ENCODE results near the gene PYY. TPM values are rescaled to one million over a fixed set of nuclear protein-coding genes. Genes with fewer than 3 reads are reported as not detected.
A peak's percentile ranks its signal among the peaks of the same experiment; 100 is the strongest.

The PYY gene
- total and polyA plus RNA-seq, 2 donors from 2014 or later = not detected

DNA sequence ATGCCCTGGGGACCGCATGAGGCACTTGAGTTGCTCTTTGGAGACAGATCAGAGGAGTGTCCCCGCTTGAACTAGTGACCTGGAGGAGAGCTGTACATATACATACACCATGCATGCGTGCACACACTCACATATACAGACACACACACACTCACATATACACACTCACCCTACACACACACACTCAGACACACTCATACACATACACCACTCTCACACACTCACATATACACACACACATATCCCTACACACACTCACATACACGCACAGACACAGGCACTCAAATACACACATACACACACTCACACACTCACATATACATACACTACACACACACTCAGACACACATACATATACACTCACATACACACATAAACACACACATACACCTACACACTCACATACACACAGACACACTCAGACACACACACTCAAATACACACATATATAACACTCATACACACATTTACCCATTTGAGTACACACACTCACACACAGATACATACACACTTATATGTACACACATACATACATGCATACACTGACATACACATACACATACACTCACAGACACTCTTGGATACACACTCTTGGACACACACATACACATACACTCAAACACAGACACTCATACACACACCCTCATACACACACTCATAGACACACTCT, 41.0 kb downstream of the PYY start:
- H3K27me3 ChIP-seq (ENCODE audit: control insufficient read depth, insufficient read depth, low read length) = no peaks in the 10 kb centered on the region
- DNase-seq (no peak), FAIRE-seq (no peak)
- no peak overlapping the region for H3K4me3 ChIP-seq (ENCODE audit: low read length in 3 of 3)
- TF ChIP-seq, protein P1, sequence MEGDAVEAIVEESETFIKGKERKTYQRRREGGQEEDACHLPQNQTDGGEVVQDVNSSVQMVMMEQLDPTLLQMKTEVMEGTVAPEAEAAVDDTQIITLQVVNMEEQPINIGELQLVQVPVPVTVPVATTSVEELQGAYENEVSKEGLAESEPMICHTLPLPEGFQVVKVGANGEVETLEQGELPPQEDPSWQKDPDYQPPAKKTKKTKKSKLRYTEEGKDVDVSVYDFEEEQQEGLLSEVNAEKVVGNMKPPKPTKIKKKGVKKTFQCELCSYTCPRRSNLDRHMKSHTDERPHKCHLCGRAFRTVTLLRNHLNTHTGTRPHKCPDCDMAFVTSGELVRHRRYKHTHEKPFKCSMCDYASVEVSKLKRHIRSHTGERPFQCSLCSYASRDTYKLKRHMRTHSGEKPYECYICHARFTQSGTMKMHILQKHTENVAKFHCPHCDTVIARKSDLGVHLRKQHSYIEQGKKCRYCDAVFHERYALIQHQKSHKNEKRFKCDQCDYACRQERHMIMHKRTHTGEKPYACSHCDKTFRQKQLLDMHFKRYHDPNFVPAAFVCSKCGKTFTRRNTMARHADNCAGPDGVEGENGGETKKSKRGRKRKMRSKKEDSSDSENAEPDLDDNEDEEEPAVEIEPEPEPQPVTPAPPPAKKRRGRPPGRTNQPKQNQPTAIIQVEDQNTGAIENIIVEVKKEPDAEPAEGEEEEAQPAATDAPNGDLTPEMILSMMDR (IDR thresholded peaks at IDR 0.05; ENCODE audit: borderline replicate concordance, extremely low read depth, insufficient read depth) = no peak
- H3K9ac ChIP-seq (ENCODE audit: low read length in 3 of 3) = no peak overlapping the region
- peaks cover 0 to 3% (median 0%) of the 10 kb centered on the region in 3 donors for H3K9me3 ChIP-seq (ENCODE audit: control insufficient read depth in 2 of 3, insufficient read depth in 1 of 3, low read length in 3 of 3)
- intact Hi-C loops (cut with DNase I) = no loop called here
- H3K27ac ChIP-seq (ENCODE audit: low read depth in 2 of 2, low read length in 2 of 2) = no peak overlapping the region
- H3K36me3 ChIP-seq (ENCODE audit: control insufficient read depth in 2 of 3, insufficient read depth in 3 of 3, low read length in 3 of 3) = no peaks in the 10 kb centered on the region
- H3K4me1 ChIP-seq (ENCODE audit: control insufficient read depth in 2 of 3, insufficient read depth in 2 of 3, low read depth in 1 of 3, low read length in 3 of 3) = peaks cover 0 to 4% (median 0%) of the 10 kb centered on the region in 3 donors

DNA sequence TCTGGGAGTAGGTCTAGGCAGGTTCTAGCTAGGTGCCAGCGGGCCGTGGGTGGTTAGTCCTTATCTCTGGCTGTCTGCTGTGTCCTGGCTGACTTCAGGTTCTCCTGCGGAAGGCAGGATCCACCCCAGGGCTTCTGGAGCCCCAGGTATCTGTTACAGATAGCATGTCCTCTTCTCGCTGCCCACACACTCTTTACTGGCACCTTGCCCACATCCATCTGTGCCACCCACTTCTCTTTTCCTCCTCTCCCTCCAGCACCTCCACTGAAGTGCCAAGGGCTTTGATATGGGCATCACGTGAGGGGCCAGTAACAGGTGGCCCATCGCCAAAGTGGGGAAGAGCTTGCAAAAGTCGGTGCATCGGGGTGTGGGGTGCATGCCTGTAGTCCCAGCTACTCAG, 41.8 kb downstream of the PYY start:
- TF ChIP-seq, protein P1 (IDR thresholded peaks at IDR 0.05; ENCODE audit: borderline replicate concordance, extremely low read depth, insufficient read depth) = no peak
- Histone ChIP-seq H3K9me3 (ENCODE audit: control insufficient read depth in 2 of 3, insufficient read depth in 1 of 3, low read length in 3 of 3) (peaks cover 0 to 3% (median 0%) of the 10 kb centered on the region in 3 donors), H3K27ac (ENCODE audit: low read depth in 2 of 2, low read length in 2 of 2) (no peak overlapping the region), H3K9ac (ENCODE audit: low read length in 3 of 3) (no peak overlapping the region), H3K36me3 (ENCODE audit: control insufficient read depth in 2 of 3, insufficient read depth in 3 of 3, low read length in 3 of 3) (no peaks in the 10 kb centered on the region), H3K4me3 (ENCODE audit: low read length in 3 of 3) (no peak overlapping the region), H3K4me1 (ENCODE audit: control insufficient read depth in 2 of 3, insufficient read depth in 2 of 3, low read depth in 1 of 3, low read length in 3 of 3) (peaks cover 0 to 5% (median 0%) of the 10 kb centered on the region in 3 donors), H3K27me3 (ENCODE audit: control insufficient read depth, insufficient read depth, low read length) (no peaks in the 10 kb centered on the region)
- intact Hi-C loops (cut with DNase I) = no loop called here
- FAIRE-seq (no peak), DNase-seq (peak in 1 of 5 donors; percentile 43)

DNA sequence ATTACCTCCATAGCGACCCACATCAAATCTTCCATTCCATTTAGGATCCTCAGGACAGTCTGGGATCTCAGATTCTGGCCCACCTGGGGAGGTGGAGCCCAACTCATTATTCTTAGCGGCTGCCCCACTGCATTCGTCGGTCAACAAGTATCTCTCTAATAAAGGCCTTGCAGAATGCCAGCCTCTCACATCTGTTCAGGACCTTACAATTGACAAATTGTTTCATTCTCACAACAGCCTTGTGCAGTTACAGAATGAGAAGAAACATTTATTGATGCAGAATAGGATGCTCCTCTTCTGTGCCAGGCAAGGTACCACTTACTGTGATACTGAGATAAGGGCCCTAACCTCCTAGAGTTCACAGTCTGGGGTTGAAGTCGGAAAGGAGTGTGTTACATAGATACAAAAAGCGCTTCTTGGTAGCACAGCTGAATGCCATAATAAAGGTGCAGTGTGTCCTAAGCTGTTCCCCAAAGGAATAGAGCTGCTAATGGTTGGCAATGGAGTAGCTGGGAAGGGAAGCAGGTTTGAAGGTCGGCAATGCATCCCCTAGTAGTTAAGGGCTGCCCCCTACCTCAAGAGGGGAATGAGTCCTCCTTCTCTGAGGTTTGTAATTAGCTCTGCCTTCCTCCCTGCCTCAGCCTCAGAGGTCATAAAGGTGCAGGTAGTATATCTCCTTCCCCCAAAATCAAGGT, 44.1 kb downstream of the PYY start:
- Histone ChIP-seq H3K9me3 (ENCODE audit: control insufficient read depth in 2 of 3, insufficient read depth in 1 of 3, low read length in 3 of 3) (peaks cover 0 to 3% (median 0%) of the 10 kb centered on the region in 3 donors), H3K4me3 (ENCODE audit: low read length in 3 of 3) (no peak overlapping the region), H3K36me3 (ENCODE audit: control insufficient read depth in 2 of 3, insufficient read depth in 3 of 3, low read length in 3 of 3) (no peaks in the 10 kb centered on the region), H3K9ac (ENCODE audit: low read length in 3 of 3) (no peak overlapping the region), H3K27ac (ENCODE audit: low read depth in 2 of 2, low read length in 2 of 2) (no peak overlapping the region), H3K4me1 (ENCODE audit: control insufficient read depth in 2 of 3, insufficient read depth in 2 of 3, low read depth in 1 of 3, low read length in 3 of 3) (peaks cover 0 to 14% (median 0%) of the 10 kb centered on the region in 3 donors), H3K27me3 (ENCODE audit: control insufficient read depth, insufficient read depth, low read length) (no peaks in the 10 kb centered on the region)
- FAIRE-seq (no peak), DNase-seq (no peak)
- TF ChIP-seq, protein P1 (IDR thresholded peaks at IDR 0.05; ENCODE audit: borderline replicate concordance, extremely low read depth, insufficient read depth) = no peak
- intact Hi-C loops (cut with DNase I) = no loop called here
